ENCODE data around the gene SRSF10.
"Not testable (repeated sequence)": the region's sequence is repeated elsewhere in the genome, so short reads cannot be mapped to it uniquely, and the experiment has no call there.

Gene SRSF10

DNA sequence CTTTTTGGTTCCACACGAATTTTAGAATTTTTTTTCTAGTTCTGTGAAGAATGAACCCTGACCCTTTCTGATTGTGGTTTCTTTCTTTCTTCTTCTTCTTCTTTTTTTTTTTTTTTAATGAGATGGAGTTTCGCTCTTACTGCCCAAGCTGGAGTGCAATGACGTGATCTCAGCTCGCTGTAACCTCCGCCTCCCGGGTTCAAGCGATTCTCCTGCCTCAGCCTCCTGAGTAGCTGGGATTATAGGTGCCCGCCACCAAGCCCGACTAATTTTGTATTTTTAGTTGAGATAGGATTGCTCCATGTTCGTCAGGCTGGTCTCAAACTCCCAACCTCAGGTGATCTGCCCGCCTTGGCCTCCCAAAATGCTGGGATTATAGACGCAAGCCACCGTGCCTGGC, 11.9 kb upstream of the SRSF10 start:
- CTCF ChIA-PET; H3K27ac ChIP-seq (ENCODE audit: extremely low read depth, low read depth, low read length); POLR2A ChIA-PET; H3K4me3 ChIP-seq (ENCODE audit: low read depth, low read length); H3K4me1 ChIP-seq (ENCODE audit: control insufficient read depth, insufficient read depth, low read length); H3K36me3 ChIP-seq (ENCODE audit: control insufficient read depth in 2 of 2, insufficient read depth in 1 of 2, low read length in 2 of 2); H3K9me3 ChIP-seq (ENCODE audit: control insufficient read depth, insufficient read depth, low read depth, low read length): not testable (repeated sequence)
- peak; percentile 63; the same call in 1 of the 2 replicates for TF ChIP-seq ZNF664 (tag by site-specific recombination; IDR thresholded peaks at IDR 0.05)

DNA sequence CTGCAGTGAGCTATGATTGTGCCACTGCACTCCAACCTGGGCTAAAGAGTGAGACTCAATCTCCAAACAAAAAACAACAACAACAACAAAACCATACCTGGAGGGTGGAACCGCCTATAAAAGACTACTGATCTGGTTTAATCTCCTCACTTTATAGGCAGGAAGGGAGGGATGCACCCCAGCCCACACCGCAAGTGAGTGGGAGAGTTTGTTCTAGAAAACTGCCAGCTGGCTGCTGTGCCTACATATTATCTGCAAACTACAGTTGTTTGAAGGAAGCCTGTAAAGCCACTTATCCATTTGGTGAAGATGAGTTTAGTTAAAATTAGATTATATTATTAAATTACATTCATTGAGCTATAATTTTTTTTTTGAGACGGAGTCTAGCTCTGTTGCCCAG, 9.1 kb upstream of the SRSF10 start:
- Histone ChIP-seq H3K4me1 (ENCODE audit: control insufficient read depth, insufficient read depth, low read length) (peaks cover 5% of the 10 kb centered on the region), H3K9me3 (ENCODE audit: control insufficient read depth, insufficient read depth, low read depth, low read length) (no peaks in the 10 kb centered on the region), H3K27ac (ENCODE audit: extremely low read depth, low read depth, low read length) (no peak overlapping the region), H3K4me3 (ENCODE audit: low read depth, low read length) (no peak overlapping the region), H3K36me3 (ENCODE audit: control insufficient read depth in 2 of 2, insufficient read depth in 1 of 2, low read length in 2 of 2) (no peaks in the 10 kb centered on the region)
- ChIA-PET CTCF (interaction anchor here (0.6 to 1.0 kb wide), 5 partner anchors 12 to 694 kb away, joined by 3 to 5 read pairs (median 3); no protein-coding TSS in a partner anchor), POLR2A (interaction anchor here (0.9 to 1.0 kb wide), 2 partner anchors 15 to 30 kb away, joined by 3 read pairs; no protein-coding TSS in a partner anchor)
- TF ChIP-seq GLI2 (tag by site-specific recombination; IDR thresholded peaks at IDR 0.05; ENCODE audit: borderline replicate concordance, low read depth) (no peak), EGR2 (tag by site-specific recombination; IDR thresholded peaks at IDR 0.05; ENCODE audit: low read depth) (peak; percentile 51; the same call in 1 of the 2 replicates), ZFHX2 (tag by site-specific recombination; conservative IDR thresholded peaks at IDR 0.05) (peak; percentile 34; the same call in 1 of the 2 replicates)

GRCh38 chr1:23987038-23987437, 6.9 kb upstream of the SRSF10 start:
- CTCF ChIA-PET = interaction anchor here (0.8 to 1.3 kb wide), 2 partner anchors 17 to 32 kb away, joined by 3 read pairs; no protein-coding TSS in a partner anchor
- H3K9me3 ChIP-seq (ENCODE audit: control insufficient read depth, insufficient read depth, low read depth, low read length); H3K4me3 ChIP-seq (ENCODE audit: low read depth, low read length); H3K27ac ChIP-seq (ENCODE audit: extremely low read depth, low read depth, low read length); H3K36me3 ChIP-seq (ENCODE audit: control insufficient read depth in 2 of 2, insufficient read depth in 1 of 2, low read length in 2 of 2); POLR2A ChIA-PET; H3K4me1 ChIP-seq (ENCODE audit: control insufficient read depth, insufficient read depth, low read length): not testable (repeated sequence)

- Histone ChIP-seq H3K4me3 (ENCODE audit: low read depth, low read length) (no peak overlapping the region), H3K36me3 (ENCODE audit: control insufficient read depth in 2 of 2, insufficient read depth in 1 of 2, low read length in 2 of 2) (no peaks in the 10 kb centered on the region), H3K4me1 (ENCODE audit: control insufficient read depth, insufficient read depth, low read length) (peaks cover 13% of the 10 kb centered on the region), H3K27ac (ENCODE audit: extremely low read depth, low read depth, low read length) (0 out of 2 replicates have a peak overlapping the region, but pooled peaks have one; percentile 17), H3K9me3 (ENCODE audit: control insufficient read depth, insufficient read depth, low read depth, low read length) (no peaks in the 10 kb centered on the region)
- TF ChIP-seq, protein P1, sequence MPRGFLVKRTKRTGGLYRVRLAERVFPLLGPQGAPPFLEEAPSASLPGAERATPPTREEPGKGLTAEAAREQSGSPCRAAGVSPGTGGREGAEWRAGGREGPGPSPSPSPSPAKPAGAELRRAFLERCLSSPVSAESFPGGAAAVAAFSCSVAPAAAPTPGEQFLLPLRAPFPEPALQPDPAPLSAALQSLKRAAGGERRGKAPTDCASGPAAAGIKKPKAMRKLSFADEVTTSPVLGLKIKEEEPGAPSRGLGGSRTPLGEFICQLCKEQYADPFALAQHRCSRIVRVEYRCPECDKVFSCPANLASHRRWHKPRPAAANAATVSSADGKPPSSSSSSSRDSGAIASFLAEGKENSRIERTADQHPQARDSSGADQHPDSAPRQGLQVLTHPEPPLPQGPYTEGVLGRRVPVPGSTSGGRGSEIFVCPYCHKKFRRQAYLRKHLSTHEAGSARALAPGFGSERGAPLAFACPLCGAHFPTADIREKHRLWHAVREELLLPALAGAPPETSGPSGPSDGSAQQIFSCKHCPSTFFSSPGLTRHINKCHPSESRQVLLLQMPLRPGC (tag by site-specific recombination; IDR thresholded peaks at IDR 0.05) = peak; percentile 52; the same call in 1 of the 2 replicates
- TF ChIP-seq, protein P2, sequence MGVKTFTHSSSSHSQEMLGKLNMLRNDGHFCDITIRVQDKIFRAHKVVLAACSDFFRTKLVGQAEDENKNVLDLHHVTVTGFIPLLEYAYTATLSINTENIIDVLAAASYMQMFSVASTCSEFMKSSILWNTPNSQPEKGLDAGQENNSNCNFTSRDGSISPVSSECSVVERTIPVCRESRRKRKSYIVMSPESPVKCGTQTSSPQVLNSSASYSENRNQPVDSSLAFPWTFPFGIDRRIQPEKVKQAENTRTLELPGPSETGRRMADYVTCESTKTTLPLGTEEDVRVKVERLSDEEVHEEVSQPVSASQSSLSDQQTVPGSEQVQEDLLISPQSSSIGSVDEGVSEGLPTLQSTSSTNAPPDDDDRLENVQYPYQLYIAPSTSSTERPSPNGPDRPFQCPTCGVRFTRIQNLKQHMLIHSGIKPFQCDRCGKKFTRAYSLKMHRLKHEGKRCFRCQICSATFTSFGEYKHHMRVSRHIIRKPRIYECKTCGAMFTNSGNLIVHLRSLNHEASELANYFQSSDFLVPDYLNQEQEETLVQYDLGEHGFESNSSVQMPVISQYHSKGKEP (tag by site-specific recombination; IDR thresholded peaks at IDR 0.05) = peak; percentile 47; the same call in 1 of the 2 replicates
- TF ChIP-seq ZBTB48 (tag by site-specific recombination; IDR thresholded peaks at IDR 0.05) (no peak), PRDM6 (tag by site-specific recombination; IDR thresholded peaks at IDR 0.05) (0 out of 2 replicates have a peak, but pooled peaks have one; percentile 6), FEZF1 (tag by site-specific recombination; IDR thresholded peaks at IDR 0.05) (peak; percentile 56), KLF9 (tag by site-specific recombination; IDR thresholded peaks at IDR 0.05; ENCODE audit: low read depth) (no peak), ZNF362 (tag by site-specific recombination; IDR thresholded peaks at IDR 0.05) (0 out of 2 replicates have a peak, but pooled peaks have one; percentile 18), ZNF510 (tag by site-specific recombination; IDR thresholded peaks at IDR 0.05; ENCODE audit: insufficient replicate concordance) (peak; percentile 20)
- POLR2A ChIA-PET = no interaction called here
- CTCF ChIA-PET = no interaction called here
Observed at GRCh38 chr1:23984417-23985186, 4.5 kb upstream of the SRSF10 start.
